GM21723 (cell line): Measurements from ENCODE around the gene GMDS.
A peak's percentile ranks its signal among the peaks of the same experiment; 100 is the strongest.
"Not testable (repeated sequence)": the region's sequence is repeated elsewhere in the genome, so short reads cannot be mapped to it uniquely, and the experiment has no call there.

ENCODE experiments used
- ATAC-seq: cut with Tn5 transposase; IDR thresholded peaks from one replicate; pipeline ENCODE4 v1.9.1; 2021; ENCODE audit warnings: mild to moderate bottlenecking, moderate library complexity; ENCODE audit not compliant: unreplicated experiment

GMDS gene

DNA sequence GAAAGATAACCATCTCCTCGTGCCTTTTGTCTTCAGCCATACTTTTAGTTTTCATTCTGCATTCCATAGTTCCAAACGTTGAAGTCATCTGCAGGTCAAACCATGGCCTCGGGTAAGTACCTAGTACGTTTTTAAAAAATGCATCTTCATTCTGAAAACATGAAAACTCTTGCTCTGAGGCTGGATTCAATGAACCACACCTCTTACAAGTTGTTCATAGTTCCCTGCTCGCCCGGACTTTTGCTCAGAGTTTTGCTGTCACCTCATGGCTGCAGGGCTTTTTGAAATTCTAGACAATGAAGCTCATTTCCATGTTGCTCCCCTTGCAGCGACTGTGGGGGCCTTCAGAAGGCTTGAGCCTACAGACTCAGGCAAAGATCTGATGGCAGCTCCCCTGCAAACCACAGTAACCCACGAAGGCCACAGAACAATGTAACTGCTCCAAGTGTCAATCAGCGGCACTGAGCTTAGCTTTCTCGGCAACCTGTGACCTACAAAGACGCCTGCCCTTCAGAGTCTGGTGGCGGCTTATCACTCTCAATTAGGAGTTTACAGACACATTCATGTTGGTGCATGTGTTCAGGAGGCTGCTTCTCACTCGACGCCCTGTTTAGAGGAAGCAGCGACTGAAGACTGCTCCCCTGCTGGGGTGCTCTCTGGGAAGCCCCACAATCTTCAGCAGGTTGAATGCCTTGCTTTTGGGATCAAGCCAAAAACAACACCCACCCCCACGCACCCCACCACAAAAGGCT lies 574.5 kb downstream of the GMDS start:
- no peak for ATAC-seq

DNA sequence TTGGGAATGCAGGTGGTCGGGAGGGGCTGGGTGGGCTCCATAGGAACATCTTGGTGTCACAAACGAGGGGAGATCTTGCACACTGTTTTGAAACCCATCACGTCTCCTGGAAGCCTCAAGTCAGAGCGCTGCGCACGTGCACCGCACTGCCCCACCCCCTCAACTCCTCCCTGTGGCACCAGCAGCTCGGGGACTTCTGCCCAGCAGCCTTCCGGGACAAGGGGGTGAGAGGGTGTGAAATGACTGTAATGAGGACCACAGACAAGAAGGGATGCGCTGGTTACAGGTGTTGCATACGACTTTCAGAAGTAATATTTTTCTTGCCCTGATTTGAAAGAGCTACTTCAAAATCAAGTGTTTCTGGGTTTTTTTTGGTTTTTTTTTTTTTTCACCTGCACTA lies 575.4 kb downstream of the GMDS start:
- ATAC-seq = no peak

DNA sequence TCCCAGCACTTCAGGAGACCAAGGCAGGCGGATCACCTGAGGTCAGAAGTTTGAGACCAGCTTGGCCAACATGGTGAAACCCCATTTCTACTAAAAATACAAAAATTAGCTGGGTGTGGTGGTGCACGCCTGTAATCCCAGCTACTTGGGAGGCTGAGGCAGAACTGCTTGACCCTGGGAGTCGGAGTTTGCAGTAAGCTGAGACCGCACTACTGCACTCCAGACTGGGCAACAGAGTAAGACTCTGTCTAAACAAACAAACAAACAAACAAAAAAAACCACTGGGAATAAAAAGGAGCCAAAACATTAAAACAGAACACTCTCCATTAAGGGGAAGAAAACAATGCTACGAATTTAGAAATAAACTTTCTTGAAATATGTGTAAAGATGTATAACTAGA lies 576.9 kb downstream of the GMDS start:
- not testable (repeated sequence) for ATAC-seq

DNA sequence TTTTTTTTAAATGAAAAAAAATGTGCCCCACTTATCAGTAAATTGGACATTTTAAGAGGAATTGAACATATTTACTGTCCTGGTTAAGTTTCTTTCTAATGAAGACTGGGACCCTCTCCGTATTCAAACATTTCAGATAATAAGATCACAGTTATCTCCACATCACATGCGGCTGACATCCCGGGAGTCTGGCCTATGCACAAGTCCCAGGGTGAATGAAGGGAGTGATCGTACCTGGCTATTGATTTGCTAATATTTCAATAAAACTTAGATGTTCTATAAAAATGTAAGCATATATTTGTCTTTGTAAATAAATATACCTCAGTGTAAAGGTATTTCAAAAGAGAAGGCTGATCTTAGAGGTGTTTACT lies 577.6 kb downstream of the GMDS start:
- no peak for ATAC-seq

- ATAC-seq = no peak
Observed at GRCh38 chr6:1667012-1667804, 578.2 kb downstream of the GMDS start.

DNA sequence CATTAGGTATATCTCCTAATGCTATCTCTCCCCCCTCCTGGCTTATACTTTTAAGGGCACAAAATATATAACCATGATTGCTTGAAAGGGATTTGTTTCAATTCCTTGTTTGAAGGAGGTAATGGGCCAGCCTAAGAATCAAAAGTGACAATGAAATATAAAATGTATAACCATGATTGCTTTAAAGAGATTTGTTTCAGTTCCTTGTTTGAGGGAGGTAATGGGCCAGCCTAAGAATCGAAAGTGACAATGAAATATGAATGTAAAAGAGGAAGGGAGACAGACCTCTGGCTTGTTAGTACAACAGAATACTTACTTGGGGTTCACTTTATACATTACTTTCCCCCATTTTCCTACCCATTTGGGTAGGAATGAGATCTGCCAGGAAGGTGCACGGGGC lies 580.2 kb downstream of the GMDS start:
- peak; percentile 98 for ATAC-seq

DNA sequence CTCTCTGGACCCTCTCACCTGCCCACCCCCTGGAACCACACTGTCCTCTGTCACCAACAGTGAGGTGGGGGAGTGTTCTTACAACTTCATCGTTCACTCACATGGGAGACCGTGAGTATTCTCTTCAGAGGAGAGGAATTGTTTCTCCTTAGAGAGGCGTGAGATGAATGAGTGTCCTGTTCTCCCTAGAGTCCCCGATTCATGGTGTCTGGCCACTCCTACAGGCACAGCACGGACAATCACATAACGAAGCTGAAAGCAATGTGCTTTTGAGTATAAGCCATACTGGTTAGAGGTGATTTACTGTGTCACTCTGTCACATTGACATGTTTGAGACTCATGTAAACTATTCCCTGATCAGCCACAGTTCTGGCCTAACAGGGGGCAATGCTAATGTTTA lies 581.1 kb downstream of the GMDS start:
- no peak for ATAC-seq

DNA sequence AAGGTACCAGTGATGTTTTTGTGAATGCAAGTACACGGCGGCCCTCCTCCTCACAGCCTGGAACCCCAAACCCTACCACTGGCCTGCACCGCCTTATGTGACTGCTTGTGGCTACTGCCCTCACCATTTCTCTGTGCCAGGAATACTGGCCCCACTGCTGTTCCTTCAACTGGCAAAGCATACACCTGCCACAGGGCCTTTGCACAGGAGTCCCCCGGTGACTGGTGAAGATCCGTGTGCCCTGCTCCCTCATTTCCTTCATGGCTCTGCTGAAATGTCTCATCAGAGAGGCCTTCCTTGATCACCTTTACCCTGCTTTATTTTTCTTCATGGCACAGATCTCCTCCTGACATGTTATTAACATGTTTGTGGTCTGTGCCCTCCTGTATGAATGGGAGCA lies 581.9 kb downstream of the GMDS start:
- no peak for ATAC-seq

DNA sequence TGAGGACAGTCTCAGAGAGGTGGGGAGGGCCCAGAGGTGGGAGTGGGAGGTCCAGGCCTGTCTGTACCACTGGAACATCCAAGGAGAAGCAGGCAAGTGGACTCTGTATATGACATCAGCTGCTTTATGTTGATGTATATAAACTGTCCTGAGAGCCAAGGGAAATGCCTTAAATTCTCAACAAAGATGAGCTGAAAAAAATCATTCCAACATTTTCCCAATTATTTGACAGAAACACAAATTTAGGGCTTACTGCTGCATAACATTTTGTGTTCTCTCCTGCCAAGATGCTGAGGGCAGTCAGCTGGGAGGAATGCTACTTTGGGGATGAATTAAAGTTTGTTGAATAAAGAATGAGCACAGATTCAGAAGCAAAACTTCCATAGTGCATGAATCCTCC lies 582.9 kb downstream of the GMDS start:
- no peak for ATAC-seq

- no peak for ATAC-seq
Observed at GRCh38 chr6:1659816-1660215, 585.6 kb downstream of the GMDS start.

DNA sequence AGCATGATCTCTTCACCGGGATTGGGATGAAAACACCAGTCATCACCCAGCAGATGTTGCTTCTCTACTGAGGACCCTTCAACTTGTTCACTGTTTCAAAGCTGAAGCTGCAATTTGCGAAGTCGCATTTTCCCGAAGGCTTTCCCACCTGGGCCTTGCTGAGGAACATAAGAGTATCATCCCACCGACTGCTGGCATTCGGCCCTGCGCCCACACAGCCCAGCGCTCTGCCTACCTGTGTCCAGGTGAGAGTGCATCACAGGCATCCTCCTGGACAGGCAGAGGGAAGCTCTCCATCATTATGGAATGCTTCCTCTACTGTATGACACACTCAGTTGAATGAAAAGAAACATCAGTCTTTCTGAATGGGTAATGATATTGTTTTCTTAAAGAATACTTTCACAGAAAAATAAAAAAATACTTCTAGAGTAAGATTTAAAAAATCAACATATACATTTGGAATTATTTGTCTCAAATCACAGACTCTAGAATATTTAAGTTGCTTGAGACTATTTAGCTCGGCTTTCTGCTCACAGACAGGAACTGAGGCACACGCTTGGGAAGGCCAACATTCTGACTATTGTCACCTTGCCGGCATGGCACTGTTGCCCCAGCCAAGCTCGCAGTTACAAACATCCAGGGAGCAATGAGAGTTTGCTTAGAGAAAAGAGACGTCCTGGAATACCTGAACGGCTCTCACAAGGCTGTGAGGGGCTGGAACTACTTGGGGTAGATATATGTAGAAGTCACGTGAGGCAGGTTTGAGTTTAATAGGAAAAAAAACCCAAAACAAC lies 587.0 kb downstream of the GMDS start:
- no peak for ATAC-seq

DNA sequence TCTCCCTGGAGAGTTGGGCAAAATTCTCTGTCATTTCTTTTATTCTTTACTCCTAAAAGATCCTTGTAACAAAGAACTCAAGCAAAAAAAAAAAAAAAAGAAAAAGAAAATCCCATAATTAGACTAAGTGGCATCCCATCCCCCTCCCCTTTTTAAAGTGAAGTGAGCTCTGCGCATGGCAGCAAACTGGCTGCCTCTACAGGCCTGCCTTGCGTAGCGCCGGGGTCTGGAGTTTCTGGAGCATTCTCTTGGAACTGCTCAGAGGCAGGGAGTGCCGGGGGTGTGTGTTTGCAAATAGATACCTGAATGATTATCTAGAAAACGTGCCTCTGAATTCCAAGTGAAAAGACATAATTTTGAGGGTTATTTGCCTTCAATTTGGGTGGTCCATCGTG lies 587.6 kb downstream of the GMDS start:
- no peak for ATAC-seq

- no peak for ATAC-seq
Observed at GRCh38 chr6:1657116-1657770, 588.2 kb downstream of the GMDS start.

- ATAC-seq = no peak
Observed at GRCh38 chr6:1654054-1654453, 591.4 kb downstream of the GMDS start.

DNA sequence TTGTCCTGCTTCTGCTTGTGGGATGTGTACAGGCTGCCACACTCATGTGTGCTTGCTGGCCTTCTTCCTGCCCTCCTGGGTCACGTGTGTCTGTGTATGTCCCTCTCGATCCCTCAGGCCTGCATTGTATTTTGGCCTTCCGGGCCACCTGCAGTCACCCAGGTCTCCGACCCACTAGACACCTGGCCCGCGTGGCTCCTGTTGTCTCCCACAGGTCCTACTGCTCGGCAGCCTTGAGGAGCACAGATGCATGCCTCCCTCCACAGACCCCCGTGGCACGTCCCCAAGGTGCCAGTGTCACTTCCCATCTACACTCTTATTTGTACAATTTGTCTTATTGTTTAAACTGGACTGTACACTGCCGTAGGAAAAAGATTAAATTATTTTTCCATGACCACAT lies 592.6 kb downstream of the GMDS start:
- ATAC-seq = no peak

DNA sequence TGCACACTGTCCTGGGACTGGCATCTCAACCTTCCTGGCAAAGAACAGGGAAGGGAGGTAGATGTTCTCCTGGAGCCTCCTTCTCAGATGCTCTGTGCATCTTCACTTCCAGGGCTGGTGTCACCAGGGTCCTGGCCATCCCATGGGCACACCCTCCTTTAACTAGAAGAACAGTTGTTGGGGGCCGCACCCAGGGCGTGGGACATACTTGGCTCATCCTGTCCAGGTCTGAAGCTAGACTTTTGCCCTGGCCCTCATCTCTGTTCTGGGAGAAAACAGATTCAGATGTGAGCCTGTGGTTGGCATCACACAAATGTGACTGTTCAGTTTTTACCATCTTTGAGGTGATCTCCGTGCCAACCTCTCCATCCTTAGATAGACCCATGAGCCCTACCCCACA lies 594.0 kb downstream of the GMDS start:
- no peak for ATAC-seq

DNA sequence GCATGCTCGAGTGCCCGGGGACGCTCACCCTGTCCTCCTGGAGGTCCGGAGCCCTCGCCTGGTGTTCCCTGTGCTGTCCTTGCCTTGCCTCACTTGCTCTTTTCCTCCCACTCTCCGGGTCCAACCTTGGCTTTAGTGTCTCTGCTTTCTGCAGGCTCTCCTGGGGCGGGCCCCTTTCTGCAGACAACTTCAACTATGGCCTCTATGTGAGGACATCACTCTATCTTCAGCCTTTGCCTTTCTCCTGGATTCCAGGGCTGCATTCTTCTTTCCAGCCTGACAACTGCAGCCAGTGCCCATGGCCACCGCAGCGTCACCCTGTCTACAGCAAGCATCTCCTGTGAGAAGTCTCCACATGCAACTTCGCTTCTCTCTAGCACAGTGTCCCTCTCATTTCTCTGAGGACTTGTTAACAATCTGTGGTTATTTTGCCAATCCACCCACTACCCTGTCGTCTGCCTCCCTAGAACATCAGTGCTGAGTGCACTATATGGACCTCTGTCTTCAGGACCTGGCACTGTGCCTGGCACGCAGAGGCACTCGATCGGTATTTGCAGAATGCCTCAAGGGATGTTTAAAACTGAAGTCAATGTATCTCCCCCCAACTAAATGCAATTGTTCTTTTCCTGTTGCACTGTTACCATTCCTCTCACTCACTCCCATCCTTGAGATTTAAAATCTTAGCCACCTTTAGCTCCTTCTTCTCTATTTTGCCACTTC lies 599.8 kb downstream of the GMDS start:
- no peak for ATAC-seq

- ATAC-seq = no peak
Observed at GRCh38 chr6:1644516-1645060, 600.8 kb downstream of the GMDS start.

DNA sequence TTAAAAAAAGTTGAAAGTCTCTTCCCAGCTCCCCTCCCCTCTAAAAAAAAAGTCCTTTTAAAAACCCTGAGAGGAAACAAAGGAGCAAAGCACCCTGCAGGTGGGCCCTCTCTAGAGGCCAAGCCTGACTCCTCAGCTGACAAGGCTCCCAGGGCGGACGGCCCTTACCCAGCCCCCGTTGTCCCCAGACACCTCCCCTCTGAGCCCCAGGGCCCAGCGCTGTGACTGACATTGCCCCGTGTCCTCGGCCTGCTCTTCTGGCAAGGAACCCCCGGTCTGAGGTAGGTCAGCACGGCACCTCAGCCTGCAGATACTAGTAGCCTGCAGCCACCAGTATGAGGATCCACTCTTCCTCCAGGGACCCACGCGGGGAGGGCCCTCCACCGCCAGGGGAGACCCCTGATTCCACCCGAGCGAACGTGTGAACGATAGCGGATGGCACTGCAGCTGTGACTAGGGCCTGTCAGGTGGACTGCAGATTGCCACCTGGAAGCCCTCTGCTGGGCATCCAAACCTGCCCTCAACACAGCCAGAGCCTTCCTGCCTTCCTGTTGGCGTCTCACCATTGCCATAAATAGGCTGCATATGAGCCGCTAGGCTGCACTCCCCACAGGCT lies 601.5 kb downstream of the GMDS start:
- no peak for ATAC-seq

DNA sequence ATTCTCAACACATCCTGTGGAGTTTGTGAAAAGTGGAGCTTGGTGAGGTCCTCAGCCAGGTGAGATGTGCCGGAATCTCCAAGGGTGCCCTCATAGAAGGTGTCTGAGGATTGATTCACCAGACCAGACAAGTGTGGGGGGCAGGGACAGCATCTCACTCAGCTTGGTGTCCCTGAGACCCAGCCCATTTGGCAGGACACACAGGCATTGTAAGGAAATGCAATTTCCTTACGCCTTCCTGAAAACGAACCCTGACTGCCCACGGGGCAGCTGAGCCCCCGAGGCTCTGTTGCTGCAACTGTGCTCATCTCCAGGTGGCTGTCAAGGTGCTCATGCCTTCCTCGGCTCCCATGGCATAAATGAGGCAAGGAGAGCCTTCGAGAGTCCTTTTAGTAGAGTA lies 602.3 kb downstream of the GMDS start:
- ATAC-seq = no peak
